ENCODE measurements around the gene EIF2B4.
"Not testable (repeated sequence)": the region's sequence is repeated elsewhere in the genome, so short reads cannot be mapped to it uniquely, and the experiment has no call there.

The EIF2B4 gene

GRCh38 chr2:27377618-27378095 lies 7.5 kb upstream of the EIF2B4 start:
- DNase-seq (ENCODE audit: low spot score), result no peak

DNA sequence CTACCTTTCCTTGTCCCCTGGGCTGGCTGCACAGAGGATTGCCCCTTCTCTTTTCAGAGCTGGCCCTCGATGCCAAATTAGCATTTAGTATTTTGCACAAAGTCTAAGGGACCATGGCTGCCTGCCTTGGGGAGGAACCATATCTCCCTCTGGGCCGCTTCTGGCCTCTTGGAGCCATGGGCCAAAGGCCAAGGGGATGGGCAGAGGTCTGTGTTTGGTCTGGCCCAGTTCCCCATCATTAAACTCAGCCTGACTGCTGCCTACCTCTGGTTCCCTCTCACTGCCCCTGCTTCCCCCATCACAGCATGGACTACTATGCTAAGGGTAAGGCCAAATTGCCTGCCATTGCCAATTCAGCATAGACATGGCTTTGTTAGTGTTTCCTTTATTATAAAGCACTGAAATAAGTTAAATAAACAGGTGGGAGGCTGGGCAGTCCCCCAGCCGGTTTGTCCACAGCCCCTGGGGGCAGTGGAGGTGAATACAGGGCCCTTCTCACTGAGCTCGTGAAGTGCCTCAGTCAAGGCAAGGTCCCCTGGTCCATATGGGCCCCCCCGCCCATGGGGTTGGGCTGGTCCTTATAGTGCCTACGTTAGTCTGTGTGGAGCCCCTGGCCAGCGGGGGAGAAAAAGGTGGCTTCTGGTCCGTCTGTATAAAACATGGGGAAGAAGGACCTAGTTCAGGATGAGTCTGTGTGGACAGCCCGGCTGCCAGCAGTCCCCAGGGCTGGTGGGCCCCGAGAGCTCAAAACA lies 6.9 kb upstream of the EIF2B4 start:
- DNase-seq (ENCODE audit: low spot score), result no peak

GRCh38 chr2:27376151-27376865 lies 6.2 kb upstream of the EIF2B4 start:
- no peak for DNase-seq (ENCODE audit: low spot score)

- no peak for DNase-seq (ENCODE audit: low spot score)
These were observed 5.5 kb upstream of the EIF2B4 start for GRCh38 chr2:27375513-27376099.

GRCh38 chr2:27373567-27373966 lies 3.4 kb upstream of the EIF2B4 start:
- no peak for DNase-seq (ENCODE audit: low spot score)

GRCh38 chr2:27372937-27373336 lies 2.8 kb upstream of the EIF2B4 start:
- no peak for DNase-seq (ENCODE audit: low spot score)

- no peak for DNase-seq (ENCODE audit: low spot score)
These were observed 880 bp upstream of the EIF2B4 start for GRCh38 chr2:27370816-27371620.

GRCh38 chr2:27369471-27370025 lies 590 bp downstream of the EIF2B4 start:
- peak; percentile 56 for DNase-seq (ENCODE audit: low spot score)

DNA sequence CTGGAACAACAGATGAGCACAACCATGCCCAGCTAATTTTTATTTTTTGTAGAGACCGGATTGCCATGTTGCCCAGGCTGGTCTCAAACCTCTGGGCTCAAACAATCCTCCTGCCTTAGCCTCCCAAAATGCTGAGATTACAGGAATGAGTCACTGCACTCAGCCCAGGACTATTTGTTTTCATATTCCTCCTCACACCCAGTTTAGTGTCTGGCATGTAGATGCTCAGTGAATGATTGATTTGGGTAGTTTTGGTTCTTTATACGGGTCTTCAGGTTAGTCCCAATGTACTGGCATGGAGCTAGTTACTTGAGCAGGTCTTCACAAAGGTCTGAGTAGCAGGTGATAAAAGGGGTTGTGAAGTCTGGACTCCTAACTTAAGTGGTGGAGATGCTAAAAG lies 6.2 kb downstream of the EIF2B4 start:
- no peak for DNase-seq (ENCODE audit: low spot score)

- DNase-seq (ENCODE audit: low spot score), result no peak
These were observed 7.3 kb downstream of the EIF2B4 start for GRCh38 chr2:27362678-27363420.

- peak; percentile 96 for DNase-seq (ENCODE audit: low spot score)
These were observed 13.6 kb downstream of the EIF2B4 start, which contains the start of gene GTF3C2 for GRCh38 chr2:27356382-27357181. TSS of gene GTF3C2 (minus strand) at chr2:27356764. CDS start at chr2:27343554, 13,210 bp downstream.

DNA sequence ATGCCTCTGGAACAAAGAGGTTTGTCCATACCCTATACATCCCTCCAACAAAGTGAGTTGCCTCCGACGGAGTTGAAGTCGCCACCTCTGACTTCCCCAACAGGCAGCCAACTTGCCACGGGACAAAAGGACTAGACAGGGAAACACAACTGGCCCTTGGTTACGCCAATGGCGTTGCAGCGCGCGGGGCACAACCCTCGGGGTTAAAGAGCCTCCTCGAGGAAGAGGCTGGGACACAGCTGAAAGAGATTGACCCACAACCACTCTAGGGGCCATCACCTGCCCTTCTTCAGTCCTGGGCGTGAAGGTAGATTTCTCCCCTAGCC lies 14.1 kb downstream of the EIF2B4 start:
- peak; percentile 74 for DNase-seq (ENCODE audit: low spot score)

GRCh38 chr2:27354597-27354927 lies 15.6 kb downstream of the EIF2B4 start:
- DNase-seq (ENCODE audit: low spot score), result no peak

DNA sequence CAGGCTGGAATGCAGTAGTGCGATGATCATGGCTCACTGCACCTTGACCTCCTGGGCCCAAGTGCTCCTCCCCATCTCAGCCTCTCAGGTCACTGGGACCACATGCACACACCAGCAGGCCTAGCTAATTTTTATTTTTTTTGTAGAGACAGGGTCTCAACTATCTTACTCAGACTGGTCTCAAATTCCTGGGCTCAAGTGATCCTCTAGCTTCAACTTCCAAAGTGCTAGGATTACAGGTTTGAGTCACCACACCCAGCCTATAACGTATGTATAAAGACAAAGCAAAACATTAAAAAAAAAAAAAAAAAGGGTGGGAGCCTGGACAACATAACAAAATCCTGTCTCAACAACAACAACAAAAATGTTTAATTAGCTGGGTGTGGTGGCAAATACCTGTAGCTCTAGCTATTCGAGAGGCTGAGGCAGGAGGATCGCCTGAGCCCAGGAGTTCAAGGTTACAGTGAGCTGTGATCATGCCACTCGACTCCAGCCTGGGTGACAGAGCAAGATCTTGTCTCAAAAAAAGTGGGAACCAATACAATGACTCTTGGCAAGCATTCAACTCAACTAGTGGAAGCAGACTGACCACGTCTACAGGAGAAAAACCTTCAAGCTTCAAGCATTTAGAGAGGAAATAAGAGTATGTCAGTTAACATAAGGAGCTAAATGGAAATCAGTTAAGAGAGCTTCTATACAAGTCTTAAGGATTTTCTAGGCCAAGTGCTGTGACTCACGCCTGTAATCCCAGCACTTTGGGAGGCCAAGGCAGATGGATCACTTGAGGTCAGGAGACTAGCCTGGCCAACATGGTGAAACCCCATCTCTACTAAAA lies 16.2 kb downstream of the EIF2B4 start:
- no peak for DNase-seq (ENCODE audit: low spot score)

DNA sequence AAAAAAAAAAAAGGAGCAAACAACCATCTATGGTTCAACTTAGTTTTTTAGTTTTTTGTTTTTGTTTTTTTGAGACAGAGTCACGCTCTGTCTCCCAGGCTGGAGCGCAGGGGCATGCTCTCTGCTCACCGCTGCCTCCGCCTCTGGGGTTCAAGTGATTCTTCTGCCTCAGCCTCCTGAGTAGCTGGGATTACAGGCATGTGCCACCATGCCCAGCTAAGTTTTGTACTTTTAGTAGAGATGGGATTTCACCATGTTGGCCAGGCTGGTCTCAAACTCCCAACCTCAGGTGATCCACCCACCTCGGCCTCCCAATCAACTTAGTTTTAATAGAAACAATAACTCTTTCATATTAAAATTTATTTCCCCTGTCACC lies 16.8 kb downstream of the EIF2B4 start:
- not testable (repeated sequence) for DNase-seq (ENCODE audit: low spot score)

- no peak for DNase-seq (ENCODE audit: low spot score)
These were observed 18.1 kb downstream of the EIF2B4 start for GRCh38 chr2:27351802-27352598.

DNA sequence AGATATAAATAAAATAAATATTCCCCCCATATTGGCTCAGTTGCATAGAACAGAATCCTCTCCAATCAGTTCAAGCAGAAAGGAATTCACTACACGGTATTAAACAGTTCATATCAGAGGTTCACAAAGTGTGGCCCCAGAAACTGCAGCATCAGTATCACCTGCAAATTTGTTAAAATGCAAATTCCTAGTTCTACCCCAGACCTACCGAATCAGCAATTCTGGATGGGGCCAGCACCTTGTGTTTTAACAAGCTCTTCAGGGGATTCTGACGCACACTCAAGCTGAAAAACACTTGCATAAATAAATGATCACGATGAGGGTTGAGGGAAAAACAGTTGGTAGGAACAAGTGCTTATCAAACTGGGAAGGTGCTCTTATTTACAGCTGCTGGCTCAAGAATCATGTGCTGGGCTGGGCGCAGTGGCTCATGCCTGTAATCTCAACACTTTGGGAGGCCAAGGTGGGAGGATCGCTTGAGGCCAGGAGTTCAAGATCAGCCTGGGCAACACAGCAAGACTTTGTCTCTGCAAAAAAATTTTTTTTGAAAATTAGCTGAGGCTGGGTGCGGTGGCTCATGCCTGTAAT lies 19.9 kb downstream of the EIF2B4 start:
- DNase-seq (ENCODE audit: low spot score), result no peak

GRCh38 chr2:27347641-27348040 lies 22.5 kb downstream of the EIF2B4 start:
- no peak for DNase-seq (ENCODE audit: low spot score)
